Activated naive CD8-positive, alpha-beta T cell treated with anti-CD3 and anti-CD28 coated beads for 36 hours (primary cell): ENCODE data around the gene TTC33. TPM values are rescaled to one million over a fixed set of nuclear protein-coding genes. Genes with fewer than 3 reads are reported as not detected.
"Not testable (repeated sequence)": the region's sequence is repeated elsewhere in the genome, so short reads cannot be mapped to it uniquely, and the experiment has no call there.

ENCODE experiments used
- DNase-seq: peaks from one replicate; pipeline ENCODE4 v3.0.0; 2021
- H3K27ac Mint-ChIP-seq: one replicate; pipeline ENCODE4 v1.8.0; 2022; ENCODE audit warnings: mild to moderate bottlenecking, moderate library complexity, mixed read lengths
- H3K27me3 Mint-ChIP-seq: one replicate; pipeline ENCODE4 v1.8.0; 2022; ENCODE audit warnings: mild to moderate bottlenecking, mixed read lengths
- H3K36me3 Mint-ChIP-seq: one replicate; pipeline ENCODE4 v1.8.0; 2021; ENCODE audit warnings: mild to moderate bottlenecking, mixed read lengths
- H3K4me1 Mint-ChIP-seq: one replicate; pipeline ENCODE4 v1.8.0; 2021; ENCODE audit warnings: mixed read lengths
- H3K4me3 Mint-ChIP-seq: one replicate; pipeline ENCODE4 v1.8.0; 2022; ENCODE audit warnings: mild to moderate bottlenecking, moderate library complexity, mixed read lengths
- H3K9me3 Mint-ChIP-seq: one replicate; pipeline ENCODE4 v1.8.0; 2022; ENCODE audit warnings: mixed read lengths
- total RNA-seq, 2 experiments: library from RNA; stranded (reverse); gene quantifications; one replicate each; pipeline ENCODE4 v1.2.3, GENCODE V29; 2021

TTC33 gene
- total RNA-seq, 2 experiments from 2014 or later: 16.8 to 18.1 TPM

DNA sequence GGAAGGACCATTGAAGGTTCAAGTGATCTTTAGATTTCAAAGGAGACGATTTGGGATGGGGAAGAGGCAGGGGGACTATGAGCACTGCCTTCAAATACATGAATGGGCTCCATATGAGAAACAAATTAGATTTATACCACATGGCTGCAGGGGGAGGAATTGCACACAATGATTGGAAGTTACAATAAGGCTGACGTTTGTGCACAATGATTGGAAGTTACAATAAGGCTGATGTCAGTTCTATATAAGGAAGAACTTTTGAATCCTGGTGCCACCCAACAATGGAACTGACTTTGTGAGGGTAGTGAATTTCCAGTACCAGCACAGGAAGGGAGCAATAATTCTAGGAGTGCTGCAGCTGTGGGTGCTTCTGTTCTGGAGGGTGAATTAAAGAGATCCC, 171.7 kb downstream of the TTC33 start:
- H3K27ac Mint-ChIP-seq: no peak overlapping the region
- no peak for DNase-seq
- no peaks in the 10 kb centered on the region for H3K9me3 Mint-ChIP-seq
- peaks cover 36% of the 10 kb centered on the region for H3K4me1 Mint-ChIP-seq
- H3K36me3 Mint-ChIP-seq: no peaks in the 10 kb centered on the region
- no peak overlapping the region for H3K4me3 Mint-ChIP-seq
- no peaks in the 10 kb centered on the region for H3K27me3 Mint-ChIP-seq

DNA sequence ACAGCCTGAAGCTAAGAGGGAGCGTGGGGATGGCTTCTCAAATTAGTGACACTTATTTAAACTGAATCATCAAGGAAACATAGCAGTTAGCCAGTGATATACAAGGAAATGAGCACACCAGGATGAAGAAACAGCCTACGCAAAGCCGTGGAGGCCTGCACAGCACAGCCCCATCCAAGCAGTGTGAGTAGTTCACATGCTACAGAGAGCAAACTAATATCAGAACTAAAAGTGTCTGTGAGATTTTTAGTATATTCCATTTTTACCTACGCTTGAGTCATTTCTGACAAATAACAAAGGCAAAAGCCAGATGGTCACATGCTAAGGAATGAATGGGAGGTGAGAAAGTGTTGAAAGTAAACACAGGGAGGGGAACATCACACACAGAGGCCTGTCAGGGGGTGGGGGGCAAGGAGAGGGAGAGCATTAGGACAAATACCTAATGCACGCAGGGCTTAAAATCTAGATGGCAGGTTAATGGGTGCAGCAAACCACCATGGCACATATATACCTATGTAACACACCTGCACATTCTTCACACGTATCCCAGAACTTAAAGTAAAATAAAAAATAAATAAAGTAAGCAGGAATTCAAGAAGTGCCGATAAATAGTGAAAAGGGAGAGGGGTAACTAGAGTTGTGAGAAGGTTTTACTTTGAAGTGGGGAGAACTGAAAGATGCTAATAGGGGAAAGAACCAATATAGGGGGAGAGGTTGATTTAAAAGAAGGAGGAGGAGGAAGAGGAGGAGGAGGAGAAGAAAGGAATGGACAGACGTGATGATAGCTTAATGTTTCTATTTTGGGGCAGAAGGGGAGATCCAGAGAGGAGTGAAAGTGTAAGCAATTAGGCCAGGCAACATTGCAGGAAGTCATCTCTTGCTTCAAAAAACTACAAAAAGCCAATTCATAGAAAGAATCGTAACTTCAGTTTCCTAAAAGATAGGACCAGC, 177.0 kb downstream of the TTC33 start:
- Mint-ChIP-seq H3K4me1 (peaks cover 44% of the 10 kb centered on the region), H3K27ac (peak overlapping the region; percentile 91), H3K4me3 (peak overlapping the region; percentile 48), H3K36me3 (no peaks in the 10 kb centered on the region), H3K27me3 (no peaks in the 10 kb centered on the region), H3K9me3 (no peaks in the 10 kb centered on the region)
- DNase-seq: peak; percentile 67

DNA sequence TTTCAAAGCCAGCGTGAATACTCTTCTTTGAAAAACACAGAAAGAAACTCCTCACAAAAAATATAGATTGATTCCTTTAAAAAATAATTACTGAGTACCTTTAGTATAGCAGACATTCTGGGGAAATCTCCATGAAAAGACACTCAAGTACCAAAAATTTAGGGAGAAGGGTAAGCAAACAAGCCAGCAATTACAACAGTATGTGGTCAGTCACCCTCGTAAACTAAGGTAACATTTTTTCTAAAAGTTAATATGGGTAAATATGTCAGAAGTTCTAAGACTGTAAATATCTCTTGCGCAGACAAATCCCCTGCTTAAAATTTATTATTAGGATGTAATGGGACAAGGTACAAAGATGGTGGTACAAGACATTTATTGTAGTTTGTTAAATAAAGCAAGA, 178.0 kb downstream of the TTC33 start:
- H3K9me3 Mint-ChIP-seq: no peaks in the 10 kb centered on the region
- no peaks in the 10 kb centered on the region for H3K27me3 Mint-ChIP-seq
- H3K36me3 Mint-ChIP-seq: no peaks in the 10 kb centered on the region
- no peak for DNase-seq
- H3K4me3 Mint-ChIP-seq: no peak overlapping the region
- peak overlapping the region; percentile 91 for H3K27ac Mint-ChIP-seq
- H3K4me1 Mint-ChIP-seq: peaks cover 44% of the 10 kb centered on the region

DNA sequence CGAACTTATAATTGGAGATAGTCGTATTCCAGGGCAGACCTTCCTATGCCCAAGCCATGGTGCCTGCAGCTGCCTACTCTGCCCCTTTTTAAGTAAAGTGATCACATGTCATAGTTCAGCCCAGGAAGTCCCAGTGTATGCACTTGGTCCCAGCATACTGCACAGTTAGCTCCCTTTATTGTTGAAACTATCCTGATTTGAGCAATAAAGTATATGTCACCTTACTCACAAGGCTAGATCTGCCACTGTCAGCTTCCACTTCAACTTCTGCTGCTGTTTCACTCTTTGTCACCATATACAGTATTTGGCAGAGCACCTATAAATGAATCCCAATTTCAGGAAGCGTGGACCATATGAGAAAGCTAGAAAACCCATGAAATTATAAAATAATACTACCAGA, 179.8 kb downstream of the TTC33 start:
- Mint-ChIP-seq H3K27ac (no peak overlapping the region), H3K4me1 (peaks cover 39% of the 10 kb centered on the region), H3K4me3 (no peak overlapping the region), H3K36me3 (no peaks in the 10 kb centered on the region), H3K27me3 (no peaks in the 10 kb centered on the region), H3K9me3 (no peaks in the 10 kb centered on the region)
- no peak for DNase-seq

DNA sequence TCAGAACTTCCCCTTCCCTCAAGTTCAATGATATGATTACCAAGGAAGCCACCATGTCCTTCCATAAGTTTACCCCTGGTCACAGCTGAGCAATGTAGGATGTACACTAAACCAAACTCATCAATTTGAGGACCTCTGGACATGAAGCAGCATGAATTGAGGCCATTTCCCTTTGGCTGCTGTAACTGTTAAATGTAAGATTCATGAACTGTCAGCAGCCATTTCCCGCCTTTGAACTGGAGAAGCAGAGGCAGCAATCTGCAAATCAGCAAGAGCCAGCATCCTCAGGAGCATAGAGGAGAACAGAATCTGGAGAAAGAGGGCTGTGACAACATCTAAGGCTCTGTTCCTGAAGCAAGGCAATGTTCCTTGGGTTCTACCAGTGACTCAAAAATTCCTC, 180.3 kb downstream of the TTC33 start:
- Mint-ChIP-seq H3K27ac (no peak overlapping the region), H3K36me3 (no peaks in the 10 kb centered on the region)

DNA sequence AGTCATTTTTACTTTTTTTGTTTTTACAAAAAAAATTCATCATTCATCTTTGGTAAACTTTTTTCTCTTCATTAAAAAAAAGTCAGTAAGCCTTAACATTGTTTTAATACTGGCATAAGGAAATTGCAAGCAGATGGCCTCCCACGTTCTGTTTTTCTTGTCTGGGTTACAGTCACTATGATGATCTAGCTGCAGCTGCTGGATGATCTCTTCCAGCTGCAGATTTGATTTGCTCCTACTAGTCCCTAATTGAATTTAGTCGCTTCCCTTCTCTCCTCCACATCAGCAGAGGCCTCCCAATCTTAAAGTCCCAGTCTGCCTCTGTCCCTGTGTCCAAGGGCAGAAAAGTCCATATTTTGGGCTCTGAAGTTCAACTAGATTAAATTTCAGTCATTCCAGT, 182.8 kb downstream of the TTC33 start:
- H3K36me3 Mint-ChIP-seq: no peaks in the 10 kb centered on the region
- no peak overlapping the region for H3K27ac Mint-ChIP-seq
- H3K27me3 Mint-ChIP-seq: no peaks in the 10 kb centered on the region
- H3K9me3 Mint-ChIP-seq: no peaks in the 10 kb centered on the region
- no peak overlapping the region for H3K4me3 Mint-ChIP-seq
- DNase-seq: no peak
- peaks cover 21% of the 10 kb centered on the region for H3K4me1 Mint-ChIP-seq

More for the DNA sequence above, 180.3 kb downstream of the TTC33 start:
- DNase-seq: no peak
- peaks cover 35% of the 10 kb centered on the region for H3K4me1 Mint-ChIP-seq
- H3K27me3 Mint-ChIP-seq: no peaks in the 10 kb centered on the region
- H3K9me3 Mint-ChIP-seq: no peaks in the 10 kb centered on the region
- H3K4me3 Mint-ChIP-seq: no peak overlapping the region

DNA sequence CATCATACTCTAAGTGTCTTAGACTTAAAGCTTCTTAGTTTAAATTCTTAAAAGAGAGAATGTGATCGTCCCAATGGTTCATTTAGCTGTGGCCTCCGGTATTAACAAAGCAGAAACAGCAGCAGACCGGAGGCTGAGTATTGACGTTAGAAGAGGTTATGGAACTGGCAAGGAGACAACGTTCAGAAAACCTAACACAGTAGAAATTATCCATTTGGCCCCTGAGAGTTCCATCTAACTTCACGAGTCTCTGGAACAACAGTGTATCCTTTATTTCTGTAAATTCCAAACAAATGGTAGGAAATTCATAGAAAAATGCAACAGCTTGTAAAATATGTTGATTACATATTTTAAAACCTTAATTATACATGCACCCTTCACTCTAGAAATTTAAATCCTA, 183.4 kb downstream of the TTC33 start:
- H3K27ac Mint-ChIP-seq: no peak overlapping the region

DNA sequence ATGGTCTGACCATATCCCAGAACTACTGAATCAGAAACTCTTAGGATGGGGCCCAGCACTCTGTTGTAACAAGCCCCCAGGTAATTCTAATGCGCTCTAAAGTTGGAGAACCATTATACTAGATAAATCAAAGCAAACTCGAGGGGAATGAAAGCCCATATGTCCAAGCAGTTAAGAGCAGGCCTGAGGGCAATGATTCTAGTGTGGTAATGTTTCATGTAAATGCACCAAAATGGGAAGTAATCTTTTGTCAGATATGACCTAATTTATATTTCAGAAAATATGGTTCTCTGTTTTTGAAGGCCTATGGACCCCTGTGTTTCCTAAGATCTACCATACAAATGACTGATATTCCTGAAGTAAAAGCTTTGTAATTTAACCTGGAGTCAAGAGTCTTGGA, 184.0 kb downstream of the TTC33 start:
- Mint-ChIP-seq H3K27ac (no peak overlapping the region), H3K4me1 (peaks cover 16% of the 10 kb centered on the region), H3K36me3 (no peaks in the 10 kb centered on the region), H3K27me3 (no peaks in the 10 kb centered on the region), H3K9me3 (no peaks in the 10 kb centered on the region), H3K4me3 (no peak overlapping the region)
- no peak for DNase-seq

More for the DNA sequence above, 183.4 kb downstream of the TTC33 start:
- Mint-ChIP-seq H3K36me3 (no peaks in the 10 kb centered on the region), H3K4me1 (peaks cover 18% of the 10 kb centered on the region), H3K27me3 (no peaks in the 10 kb centered on the region), H3K4me3 (no peak overlapping the region), H3K9me3 (no peaks in the 10 kb centered on the region)
- DNase-seq: no peak

DNA sequence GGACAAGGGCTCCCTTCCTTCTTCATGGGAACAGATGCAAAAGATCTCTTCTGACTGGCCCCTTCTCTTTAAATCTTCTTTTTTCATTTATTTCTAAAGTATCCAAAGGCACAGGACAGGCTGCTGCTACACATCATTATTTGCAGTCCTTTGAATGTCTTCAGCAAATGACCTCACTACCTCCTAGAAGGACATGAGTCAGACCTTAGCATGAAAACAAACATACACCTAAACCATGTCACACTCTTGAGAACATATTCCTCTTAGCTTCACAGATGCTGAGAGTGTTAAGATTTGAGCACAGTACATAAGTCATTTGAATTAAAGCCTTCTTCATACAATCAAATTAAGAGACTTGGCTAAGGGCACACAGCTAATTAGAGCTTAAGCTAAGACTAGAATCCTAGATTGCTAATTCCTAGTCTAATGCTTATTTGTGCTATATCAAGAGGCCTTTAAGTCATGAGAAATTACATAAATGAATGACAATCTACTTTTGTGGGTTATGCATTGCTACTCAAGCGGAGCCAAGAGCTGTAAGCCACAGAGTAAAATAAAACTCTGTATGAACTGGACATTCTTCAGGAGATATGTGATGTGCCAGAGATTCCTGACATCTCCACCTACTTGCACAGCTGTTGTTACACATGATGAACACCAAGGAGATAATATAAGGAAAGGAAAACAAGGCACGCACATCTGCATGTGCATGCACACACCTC, 185.2 kb downstream of the TTC33 start:
- peaks cover 11% of the 10 kb centered on the region for H3K4me1 Mint-ChIP-seq
- H3K9me3 Mint-ChIP-seq: no peaks in the 10 kb centered on the region
- no peak for DNase-seq
- peaks cover 3% of the 10 kb centered on the region for H3K36me3 Mint-ChIP-seq
- no peak overlapping the region for H3K4me3 Mint-ChIP-seq
- no peaks in the 10 kb centered on the region for H3K27me3 Mint-ChIP-seq
- no peak overlapping the region for H3K27ac Mint-ChIP-seq

DNA sequence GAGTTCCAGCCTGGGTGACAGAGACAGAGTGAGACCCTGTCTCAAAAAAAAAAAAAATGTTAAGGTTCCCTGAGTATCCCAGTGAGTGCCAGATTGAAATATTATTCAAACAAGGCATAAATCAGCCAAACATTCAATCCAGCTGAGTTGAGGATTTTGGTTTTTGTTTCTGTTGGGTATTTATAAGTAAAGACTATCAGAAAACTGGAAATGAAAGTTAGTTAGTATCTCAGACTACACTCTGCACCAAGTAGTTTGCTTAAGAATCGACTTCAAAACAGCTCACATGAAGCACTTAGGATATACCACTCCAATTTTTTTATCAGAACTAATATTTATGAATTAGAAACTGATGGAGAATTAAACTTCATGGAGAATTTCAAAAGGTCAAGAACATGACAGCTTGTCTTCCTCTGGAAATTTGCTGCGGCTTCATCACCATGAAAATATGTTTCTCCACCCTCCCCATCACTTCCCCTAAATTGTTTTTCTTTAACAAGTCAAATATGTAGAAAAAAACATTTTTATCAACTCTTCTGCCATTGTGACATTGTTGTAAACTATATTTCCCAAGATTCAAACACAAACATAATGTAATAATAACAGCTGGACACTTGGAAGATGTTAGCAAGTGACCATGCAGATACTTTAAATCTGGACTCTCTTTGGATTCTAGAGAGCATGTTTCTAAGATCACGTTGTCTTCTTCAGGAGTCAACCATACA, 186.1 kb downstream of the TTC33 start:
- H3K27me3 Mint-ChIP-seq: no peaks in the 10 kb centered on the region
- DNase-seq: no peak
- no peak overlapping the region for H3K27ac Mint-ChIP-seq
- H3K4me1 Mint-ChIP-seq: peaks cover 9% of the 10 kb centered on the region
- peaks cover 4% of the 10 kb centered on the region for H3K36me3 Mint-ChIP-seq
- H3K4me3 Mint-ChIP-seq: no peak overlapping the region
- H3K9me3 Mint-ChIP-seq: no peaks in the 10 kb centered on the region

DNA sequence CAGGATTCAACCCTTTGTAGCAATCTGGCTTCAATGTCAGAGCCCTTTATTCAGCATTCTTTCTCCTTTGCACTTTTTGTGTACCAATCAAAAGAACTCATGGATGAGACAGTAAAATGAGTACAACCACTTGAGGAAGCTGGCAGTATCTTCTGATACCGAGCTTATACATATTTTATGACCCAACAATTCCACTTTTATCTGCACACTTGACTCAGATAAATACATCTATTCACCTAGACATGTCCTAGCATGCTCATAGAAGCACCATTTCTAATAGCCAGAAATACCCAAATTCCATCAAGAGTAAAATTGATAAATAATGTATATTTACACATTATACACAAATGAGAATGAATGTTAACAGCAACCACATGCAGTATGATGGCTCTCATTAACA, 187.2 kb downstream of the TTC33 start:
- peaks cover 4% of the 10 kb centered on the region for H3K36me3 Mint-ChIP-seq
- H3K27ac Mint-ChIP-seq: no peak overlapping the region
- H3K9me3 Mint-ChIP-seq: no peaks in the 10 kb centered on the region
- no peak overlapping the region for H3K4me3 Mint-ChIP-seq
- DNase-seq: no peak
- peaks cover 12% of the 10 kb centered on the region for H3K4me1 Mint-ChIP-seq
- no peaks in the 10 kb centered on the region for H3K27me3 Mint-ChIP-seq

DNA sequence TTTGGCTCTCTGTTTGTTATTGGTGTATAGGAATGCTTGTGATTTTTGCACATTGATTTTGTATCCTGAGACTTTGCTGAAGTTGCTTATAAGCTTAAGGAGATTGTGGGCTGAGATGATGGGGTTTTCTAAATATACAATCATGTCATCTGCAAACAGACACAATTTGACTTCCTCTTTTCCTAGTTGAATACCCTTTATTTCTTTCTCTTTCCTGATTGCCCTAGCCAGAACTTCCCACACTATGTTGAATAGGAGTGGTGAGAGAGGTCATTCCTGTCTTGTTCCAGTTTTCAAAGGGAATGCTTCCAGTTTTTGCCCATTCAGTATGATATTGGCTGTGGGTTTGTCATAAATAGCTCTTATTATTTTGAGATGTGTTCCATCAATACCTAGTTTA, 192.6 kb downstream of the TTC33 start:
- H3K4me3 Mint-ChIP-seq, H3K27me3 Mint-ChIP-seq, H3K27ac Mint-ChIP-seq, H3K9me3 Mint-ChIP-seq, DNase-seq: not testable (repeated sequence)
- H3K36me3 Mint-ChIP-seq: peaks cover 13% of the 10 kb centered on the region
- H3K4me1 Mint-ChIP-seq: peaks cover 10% of the 10 kb centered on the region

DNA sequence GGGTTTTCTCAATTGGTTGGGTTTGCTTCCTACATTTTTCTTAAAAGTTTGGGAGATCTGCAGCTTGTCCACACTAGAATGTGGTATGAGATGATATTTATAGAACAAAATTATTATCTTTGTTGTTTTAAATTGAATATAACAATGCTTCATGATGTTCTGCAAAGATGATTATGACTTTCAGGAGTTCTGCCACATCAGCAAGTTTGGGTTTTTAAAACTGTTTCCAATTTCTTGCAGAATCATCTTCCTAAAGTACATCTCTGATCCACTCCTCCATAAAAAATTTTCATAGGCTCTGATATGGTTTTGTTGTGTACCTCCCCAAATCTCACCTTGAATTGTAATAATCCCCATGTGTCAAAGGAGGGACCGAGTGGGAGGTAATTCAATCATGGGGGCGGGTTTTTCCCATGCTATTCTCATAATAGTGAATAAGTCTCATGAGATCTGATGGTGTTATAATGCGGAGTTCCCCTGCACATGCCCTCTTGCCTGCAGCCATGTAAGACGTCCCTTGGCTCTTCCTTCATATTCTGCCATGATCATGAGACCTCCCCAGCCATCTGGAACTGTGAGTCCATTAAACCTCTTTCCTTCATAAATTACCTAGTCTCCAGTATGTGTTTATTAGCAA, 195.2 kb downstream of the TTC33 start:
- Mint-ChIP-seq H3K27me3 (no peaks in the 10 kb centered on the region), H3K9me3 (peaks cover 9% of the 10 kb centered on the region), H3K4me1 (peaks cover 14% of the 10 kb centered on the region), H3K36me3 (peaks cover 10% of the 10 kb centered on the region), H3K4me3 (no peak overlapping the region), H3K27ac (no peak overlapping the region)
- no peak for DNase-seq

DNA sequence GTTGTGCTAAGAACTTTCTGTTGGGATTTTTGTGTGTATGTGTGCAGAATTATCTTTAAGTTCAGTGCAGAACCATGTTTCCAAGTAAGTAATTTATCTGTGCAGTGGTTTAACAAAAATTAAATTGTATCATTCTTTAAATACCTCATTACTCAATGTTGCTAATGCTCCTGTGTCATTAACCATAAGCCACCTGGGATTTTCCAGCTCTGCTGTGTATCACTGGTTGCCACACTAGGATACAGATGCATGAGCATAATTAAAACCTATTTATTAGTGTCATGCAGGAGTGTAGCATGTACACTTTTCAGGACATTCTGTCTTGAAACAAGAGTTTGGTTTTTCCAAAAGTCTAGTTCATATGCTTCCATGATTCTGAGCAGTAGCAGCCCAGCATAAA, 196.5 kb downstream of the TTC33 start:
- Mint-ChIP-seq H3K36me3 (peaks cover 9% of the 10 kb centered on the region), H3K27ac (no peak overlapping the region), H3K4me3 (no peak overlapping the region), H3K4me1 (peaks cover 14% of the 10 kb centered on the region), H3K27me3 (no peaks in the 10 kb centered on the region), H3K9me3 (peaks cover 9% of the 10 kb centered on the region)
- no peak for DNase-seq

DNA sequence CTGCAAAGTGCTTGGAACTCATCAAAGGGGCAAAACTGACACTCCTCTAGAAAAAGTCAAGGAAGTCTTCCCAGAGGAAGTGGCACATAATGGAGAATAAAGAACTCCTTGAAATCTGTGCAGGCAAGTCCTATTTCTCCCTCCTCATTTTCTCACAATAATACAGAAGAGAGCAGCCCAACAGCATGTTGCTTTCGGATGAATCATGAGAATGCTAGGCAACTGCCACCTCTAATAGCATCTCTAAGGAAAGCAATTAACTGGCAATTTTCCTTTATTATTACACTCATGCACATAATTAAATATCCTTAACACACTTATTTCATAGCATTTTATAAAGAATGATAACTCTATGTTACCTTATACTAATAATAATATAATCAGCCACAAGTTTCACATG, 198.3 kb downstream of the TTC33 start:
- no peak overlapping the region for H3K27ac Mint-ChIP-seq
- H3K4me1 Mint-ChIP-seq: peaks cover 15% of the 10 kb centered on the region
- H3K9me3 Mint-ChIP-seq: peaks cover 9% of the 10 kb centered on the region
- H3K36me3 Mint-ChIP-seq: peaks cover 5% of the 10 kb centered on the region
- no peaks in the 10 kb centered on the region for H3K27me3 Mint-ChIP-seq
- no peak for DNase-seq
- no peak overlapping the region for H3K4me3 Mint-ChIP-seq
